HepG2 (cell line): ENCODE results near the gene ZMPSTE24. TPM values are rescaled to one million over a fixed set of nuclear protein-coding genes. Genes with fewer than 3 reads are reported as not detected.

Experiments used
- CCDC6 ChIP-seq: sonication (generic); formaldehyde crosslinking; IDR thresholded peaks from 2 replicates; pipeline ENCODE4 v1.8.1; 2022; ENCODE audit warnings: mild to moderate bottlenecking, missing genetic modification reagents, moderate library complexity
- CTCF ChIP-seq: sonication (generic); formaldehyde crosslinking; IDR thresholded peaks from 2 replicates; pipeline ENCODE4 v1.5.0; 2020; ENCODE audit warnings: mild to moderate bottlenecking, missing genetic modification reagents, moderate library complexity
- FOSL2 ChIP-seq: sonication (generic); formaldehyde crosslinking; IDR thresholded peaks from 2 replicates; pipeline ENCODE4 v1.4.0; 2020; ENCODE audit warnings: missing genetic modification reagents
- GFI1 ChIP-seq: sonication (generic); formaldehyde crosslinking; IDR thresholded peaks from 2 replicates; pipeline ENCODE4 v1.5.0; 2020; ENCODE audit warnings: missing genetic modification reagents, mild to moderate bottlenecking, borderline replicate concordance
- IKZF1 ChIP-seq: fragments of 450-650 bp; IDR thresholded peaks from 2 replicates; pipeline ENCODE4 v1.7.1; 2016
- KLF6 ChIP-seq: IDR thresholded peaks from 2 replicates; pipeline ENCODE4 v1.8.0; 2016; ENCODE audit warnings: missing biosample characterization, missing genetic modification reagents
- LCORL ChIP-seq, 2 experiments: fragments of 450-650 bp in 1 of 2; sonication (generic) in 1 of 2; formaldehyde crosslinking in 1 of 2; IDR thresholded peaks; 2 replicates each; pipeline versions ENCODE4 v1.5.0 to v1.6.1; 2017 to 2020; ENCODE audit warnings: antibody characterized with exemption in 1 of 2, missing genetic modification reagents in 1 of 2
- MED1 ChIP-seq: sonication (generic); formaldehyde crosslinking; IDR thresholded peaks from 2 replicates; pipeline ENCODE4 v1.4.0; 2020; ENCODE audit warnings: missing genetic modification reagents
- PCBP1 ChIP-seq: fragments of 200-400 bp; formaldehyde crosslinking; IDR thresholded peaks from 2 replicates; pipeline ENCODE4 v1.6.1; 2017; ENCODE audit warnings: mild to moderate bottlenecking, low read depth, low read length, borderline replicate concordance
- REXO4 ChIP-seq: sonication (generic); formaldehyde crosslinking; IDR thresholded peaks from 2 replicates; pipeline ENCODE4 v1.8.0; 2022; ENCODE audit warnings: missing genetic modification reagents, mild to moderate bottlenecking, borderline replicate concordance
- RXRA ChIP-seq: sonication (generic); formaldehyde crosslinking; IDR thresholded peaks from 2 replicates; pipeline ENCODE4 v1.5.1; 2020; ENCODE audit warnings: missing genetic modification reagents
- SMAD3 ChIP-seq: sonication (generic); formaldehyde crosslinking; IDR thresholded peaks from 2 replicates; pipeline ENCODE4 v1.4.0; 2020; ENCODE audit warnings: missing genetic modification reagents
- STAG1 ChIP-seq: sonication (generic); formaldehyde crosslinking; IDR thresholded peaks from 2 replicates; pipeline ENCODE4 v1.4.0; 2020; ENCODE audit warnings: missing genetic modification reagents
- STAT5B ChIP-seq: sonication (generic); formaldehyde crosslinking; IDR thresholded peaks from 2 replicates; pipeline ENCODE4 v1.4.0; 2020; ENCODE audit warnings: missing genetic modification reagents
- TOPORS ChIP-seq: sonication (generic); formaldehyde crosslinking; IDR thresholded peaks from 2 replicates; pipeline ENCODE4 v1.8.0; 2023; ENCODE audit warnings: mild to moderate bottlenecking, missing genetic modification reagents
- ZFP36L1 ChIP-seq: sonication (generic); formaldehyde crosslinking; IDR thresholded peaks from 2 replicates; pipeline ENCODE4 v1.8.0; 2022; ENCODE audit warnings: mild to moderate bottlenecking, missing genetic modification reagents, moderate library complexity
- ZIK1 ChIP-seq: sonication (generic); formaldehyde crosslinking; IDR thresholded peaks from 2 replicates; pipeline ENCODE4 v1.5.0; 2020; ENCODE audit warnings: mild to moderate bottlenecking, low read depth, missing genetic modification reagents, borderline replicate concordance
- ZNF17 ChIP-seq: sonication (generic); formaldehyde crosslinking; IDR thresholded peaks from 2 replicates; pipeline ENCODE4 v1.5.0; 2020; ENCODE audit warnings: mild to moderate bottlenecking, missing genetic modification reagents
- ZNF205 ChIP-seq: IDR thresholded peaks from 2 replicates; pipeline ENCODE4 v1.6.1; 2018; ENCODE audit warnings: missing biosample characterization, missing genetic modification reagents
- ZNF230 ChIP-seq: sonication (generic); formaldehyde crosslinking; IDR thresholded peaks from 2 replicates; pipeline ENCODE4 v1.4.0; 2020; ENCODE audit warnings: mild to moderate bottlenecking, missing genetic modification reagents
- ZNF232 ChIP-seq: sonication (generic); formaldehyde crosslinking; IDR thresholded peaks from 2 replicates; pipeline ENCODE4 v1.4.0; 2020; ENCODE audit warnings: missing genetic modification reagents, borderline replicate concordance
- ZNF546 ChIP-seq: sonication (generic); formaldehyde crosslinking; conservative IDR thresholded peaks from 2 replicates; pipeline ENCODE4 v1.8.1; 2023; ENCODE audit warnings: mild to moderate bottlenecking, missing genetic modification reagents
- ZNF563 ChIP-seq: sonication (generic); formaldehyde crosslinking; IDR thresholded peaks from 2 replicates; pipeline ENCODE4 v1.8.0; 2022; ENCODE audit warnings: mild to moderate bottlenecking, moderate library complexity, missing genetic modification reagents
- ZNF878 ChIP-seq: sonication (generic); formaldehyde crosslinking; IDR thresholded peaks from 2 replicates; pipeline ENCODE4 v1.8.1; 2023; ENCODE audit warnings: mild to moderate bottlenecking, missing genetic modification reagents, moderate library complexity
- polyA plus RNA-seq, 8 experiments: library from polyadenylated mRNA; depleted of rRNA in 3 of 8; stranded (reverse) in 7 of 8; unstranded in 1 of 8; fragments of >200 nt; fragmentation: Illumina TruSeq in 4 of 8; extraction: Trizol in 4 of 8; gene quantifications; 2 replicates each; pipeline versions ENCODE4 v1.2.1 to v1.2.3, GENCODE V29; 2011 to 2016; ENCODE audit warnings: low read depth in 4 of 8, missing spikeins in 1 of 8, mixed read lengths in 1 of 8; ENCODE audit not compliant: insufficient read depth in 1 of 8
- total RNA-seq, 5 experiments: library from RNA; depleted of rRNA; stranded (reverse); fragments of >200 nt; fragmentation: Illumina TruSeq; extraction: Trizol; gene quantifications; 2 replicates each; pipeline ENCODE4 v1.2.3, GENCODE V29; 2016; ENCODE audit warnings: low read depth in 1 of 5
- TF ChIP-seq, protein P1 (sequence below): sonication (generic); formaldehyde crosslinking; IDR thresholded peaks from 2 replicates; pipeline ENCODE4 v1.5.0; 2020; ENCODE audit warnings: mild to moderate bottlenecking, missing genetic modification reagents
- TF ChIP-seq, protein P2 (sequence below): sonication (generic); formaldehyde crosslinking; IDR thresholded peaks from 2 replicates; pipeline ENCODE4 v1.9.0; 2022; ENCODE audit warnings: missing genetic modification reagents, mild to moderate bottlenecking, borderline replicate concordance

Gene ZMPSTE24
- total and polyA plus RNA-seq, 2 of the 13 experiments (the other 11 are each of a cell fraction or from before 2014, with no cell fraction given): 13.6 to 60.2 TPM

DNA sequence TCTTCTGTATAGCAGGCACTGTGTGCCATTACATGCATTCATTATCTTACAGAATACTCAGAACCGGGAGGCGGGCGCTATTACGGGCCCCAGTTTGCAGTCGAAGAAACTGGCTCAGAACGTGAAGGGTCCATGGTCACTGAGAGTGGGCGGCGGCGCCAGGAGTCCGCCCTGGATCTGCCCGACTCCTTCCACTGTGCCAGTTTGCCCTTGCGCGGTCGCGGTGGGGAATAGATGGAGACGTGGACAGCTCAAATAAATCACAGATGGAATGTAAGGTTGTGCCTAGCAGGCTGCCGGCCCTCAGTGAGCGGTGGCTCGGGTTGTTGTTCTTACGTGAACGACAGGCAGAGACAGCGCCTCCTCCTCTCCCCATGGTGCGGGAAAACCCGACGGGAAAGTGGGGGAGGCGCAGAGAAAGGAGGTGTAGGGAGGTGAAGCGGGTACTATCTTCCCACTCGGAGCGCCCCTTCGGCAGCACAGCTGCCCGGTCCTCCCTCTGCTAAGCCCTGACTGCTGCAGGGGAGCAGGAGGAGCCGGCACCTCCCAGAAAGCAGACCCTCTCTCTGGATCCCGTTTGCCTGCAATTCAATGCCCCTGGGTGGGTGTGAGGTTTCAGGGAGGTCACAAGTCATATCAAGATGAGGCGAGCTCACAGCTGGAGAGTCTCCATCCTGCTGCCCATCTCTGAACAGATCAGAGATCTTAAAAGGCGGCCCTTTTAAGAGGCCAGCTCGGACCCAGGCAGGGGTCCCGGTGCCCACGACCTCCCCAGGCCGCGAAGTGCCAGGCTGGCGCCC, 58.0 kb downstream of the ZMPSTE24 start (continued):
- TF ChIP-seq, protein P1, sequence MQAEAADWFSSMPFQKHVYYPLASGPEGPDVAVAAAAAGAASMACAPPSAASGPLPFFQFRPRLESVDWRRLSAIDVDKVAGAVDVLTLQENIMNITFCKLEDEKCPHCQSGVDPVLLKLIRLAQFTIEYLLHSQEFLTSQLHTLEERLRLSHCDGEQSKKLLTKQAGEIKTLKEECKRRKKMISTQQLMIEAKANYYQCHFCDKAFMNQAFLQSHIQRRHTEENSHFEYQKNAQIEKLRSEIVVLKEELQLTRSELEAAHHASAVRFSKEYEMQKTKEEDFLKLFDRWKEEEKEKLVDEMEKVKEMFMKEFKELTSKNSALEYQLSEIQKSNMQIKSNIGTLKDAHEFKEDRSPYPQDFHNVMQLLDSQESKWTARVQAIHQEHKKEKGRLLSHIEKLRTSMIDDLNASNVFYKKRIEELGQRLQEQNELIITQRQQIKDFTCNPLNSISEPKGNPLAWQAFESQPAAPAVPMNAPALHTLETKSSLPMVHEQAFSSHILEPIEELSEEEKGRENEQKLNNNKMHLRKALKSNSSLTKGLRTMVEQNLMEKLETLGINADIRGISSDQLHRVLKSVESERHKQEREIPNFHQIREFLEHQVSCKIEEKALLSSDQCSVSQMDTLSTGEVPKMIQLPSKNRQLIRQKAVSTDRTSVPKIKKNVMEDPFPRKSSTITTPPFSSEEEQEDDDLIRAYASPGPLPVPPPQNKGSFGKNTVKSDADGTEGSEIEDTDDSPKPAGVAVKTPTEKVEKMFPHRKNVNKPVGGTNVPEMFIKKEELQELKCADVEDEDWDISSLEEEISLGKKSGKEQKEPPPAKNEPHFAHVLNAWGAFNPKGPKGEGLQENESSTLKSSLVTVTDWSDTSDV (CRISPR knock-in tag): no peak
- no peak for TF ChIP-seq SMAD3 (CRISPR knock-in tag)
- TF ChIP-seq REXO4 (CRISPR knock-in tag): 0 out of 2 replicates have a peak, but pooled peaks have one; percentile 46
- TF ChIP-seq MED1 (CRISPR knock-in tag): no peak
- 0 out of 2 replicates have a peak, but pooled peaks have one; percentile 2 for TF ChIP-seq ZNF546 (CRISPR knock-in tag)
- no peak for TF ChIP-seq KLF6 (CRISPR knock-in tag)
- no peak for TF ChIP-seq ZIK1
- TF ChIP-seq RXRA: no peak
- TF ChIP-seq ZFP36L1: no peak
- no peak; the same call in 1 of the 2 replicates for TF ChIP-seq ZNF230
- no peak for TF ChIP-seq CCDC6 (CRISPR knock-in tag)
- TF ChIP-seq PCBP1: no peak
- TF ChIP-seq ZNF17 (CRISPR knock-in tag): no peak
- TF ChIP-seq STAT5B (CRISPR knock-in tag): no peak
- no peak for TF ChIP-seq ZNF232 (CRISPR knock-in tag)
- no peak for TF ChIP-seq ZNF563 (CRISPR knock-in tag)
- TF ChIP-seq IKZF1: no peak
- TF ChIP-seq TOPORS (CRISPR knock-in tag): no peak
- TF ChIP-seq ZNF205 (CRISPR knock-in tag): no peak
- no peak for TF ChIP-seq LCORL (IDR thresholded peaks at IDR 0.05)
- no peak for TF ChIP-seq LCORL (CRISPR knock-in tag; IDR thresholded peaks at IDR 0.05)
- TF ChIP-seq CTCF (CRISPR knock-in tag): no peak
- no peak for TF ChIP-seq STAG1 (CRISPR knock-in tag)
- TF ChIP-seq FOSL2 (CRISPR knock-in tag): no peak
- no peak for TF ChIP-seq GFI1
- TF ChIP-seq, protein P2, sequence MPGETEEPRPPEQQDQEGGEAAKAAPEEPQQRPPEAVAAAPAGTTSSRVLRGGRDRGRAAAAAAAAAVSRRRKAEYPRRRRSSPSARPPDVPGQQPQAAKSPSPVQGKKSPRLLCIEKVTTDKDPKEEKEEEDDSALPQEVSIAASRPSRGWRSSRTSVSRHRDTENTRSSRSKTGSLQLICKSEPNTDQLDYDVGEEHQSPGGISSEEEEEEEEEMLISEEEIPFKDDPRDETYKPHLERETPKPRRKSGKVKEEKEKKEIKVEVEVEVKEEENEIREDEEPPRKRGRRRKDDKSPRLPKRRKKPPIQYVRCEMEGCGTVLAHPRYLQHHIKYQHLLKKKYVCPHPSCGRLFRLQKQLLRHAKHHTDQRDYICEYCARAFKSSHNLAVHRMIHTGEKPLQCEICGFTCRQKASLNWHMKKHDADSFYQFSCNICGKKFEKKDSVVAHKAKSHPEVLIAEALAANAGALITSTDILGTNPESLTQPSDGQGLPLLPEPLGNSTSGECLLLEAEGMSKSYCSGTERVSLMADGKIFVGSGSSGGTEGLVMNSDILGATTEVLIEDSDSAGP (CRISPR knock-in tag): no peak; the same call in 1 of the 2 replicates
- TF ChIP-seq ZNF878 (CRISPR knock-in tag): no peak
